GM12865 (cell line): ENCODE data around the gene NHEJ1.

ENCODE experiments used
- DNase-seq: peaks from one replicate; pipeline ENCODE4 v3.0.0; 2010; ENCODE audit warnings: low read depth
- H3K4me3 ChIP-seq: 2 replicates; pipeline ENCODE4 v1.5.1; 2011; ENCODE audit warnings: mild to moderate bottlenecking, low read depth, low read length, control low read depth
- TF ChIP-seq, protein P1 (sequence below): IDR thresholded peaks from 2 replicates; pipeline ENCODE4 v1.5.1; 2011; ENCODE audit warnings: low read length, control low read depth, low read depth, inconsistent platforms; ENCODE audit not compliant: insufficient read depth; ENCODE audit errors: missing control alignments

NHEJ1 gene

DNA sequence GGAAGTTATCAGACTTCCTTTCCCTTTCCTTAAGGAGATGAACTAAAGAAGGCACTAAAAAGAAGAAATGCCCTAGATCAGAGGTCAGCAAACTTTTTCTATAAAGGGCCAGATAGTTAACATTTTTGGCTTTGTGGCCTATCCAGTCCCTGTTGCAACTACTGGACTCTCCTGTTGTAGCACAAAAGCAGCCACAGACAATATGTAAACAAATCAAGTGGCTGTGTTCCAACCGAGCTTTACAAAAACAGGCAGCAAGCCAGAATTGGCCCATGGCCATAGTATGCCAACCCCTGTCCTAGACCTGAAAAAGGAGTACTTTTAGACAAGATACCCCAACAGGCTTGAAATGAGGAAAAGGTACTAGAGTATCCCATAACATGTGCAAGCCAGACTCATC, 10.9 kb downstream of the NHEJ1 start:
- TF ChIP-seq, protein P1, sequence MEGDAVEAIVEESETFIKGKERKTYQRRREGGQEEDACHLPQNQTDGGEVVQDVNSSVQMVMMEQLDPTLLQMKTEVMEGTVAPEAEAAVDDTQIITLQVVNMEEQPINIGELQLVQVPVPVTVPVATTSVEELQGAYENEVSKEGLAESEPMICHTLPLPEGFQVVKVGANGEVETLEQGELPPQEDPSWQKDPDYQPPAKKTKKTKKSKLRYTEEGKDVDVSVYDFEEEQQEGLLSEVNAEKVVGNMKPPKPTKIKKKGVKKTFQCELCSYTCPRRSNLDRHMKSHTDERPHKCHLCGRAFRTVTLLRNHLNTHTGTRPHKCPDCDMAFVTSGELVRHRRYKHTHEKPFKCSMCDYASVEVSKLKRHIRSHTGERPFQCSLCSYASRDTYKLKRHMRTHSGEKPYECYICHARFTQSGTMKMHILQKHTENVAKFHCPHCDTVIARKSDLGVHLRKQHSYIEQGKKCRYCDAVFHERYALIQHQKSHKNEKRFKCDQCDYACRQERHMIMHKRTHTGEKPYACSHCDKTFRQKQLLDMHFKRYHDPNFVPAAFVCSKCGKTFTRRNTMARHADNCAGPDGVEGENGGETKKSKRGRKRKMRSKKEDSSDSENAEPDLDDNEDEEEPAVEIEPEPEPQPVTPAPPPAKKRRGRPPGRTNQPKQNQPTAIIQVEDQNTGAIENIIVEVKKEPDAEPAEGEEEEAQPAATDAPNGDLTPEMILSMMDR: no peak
- no peak for DNase-seq

DNA sequence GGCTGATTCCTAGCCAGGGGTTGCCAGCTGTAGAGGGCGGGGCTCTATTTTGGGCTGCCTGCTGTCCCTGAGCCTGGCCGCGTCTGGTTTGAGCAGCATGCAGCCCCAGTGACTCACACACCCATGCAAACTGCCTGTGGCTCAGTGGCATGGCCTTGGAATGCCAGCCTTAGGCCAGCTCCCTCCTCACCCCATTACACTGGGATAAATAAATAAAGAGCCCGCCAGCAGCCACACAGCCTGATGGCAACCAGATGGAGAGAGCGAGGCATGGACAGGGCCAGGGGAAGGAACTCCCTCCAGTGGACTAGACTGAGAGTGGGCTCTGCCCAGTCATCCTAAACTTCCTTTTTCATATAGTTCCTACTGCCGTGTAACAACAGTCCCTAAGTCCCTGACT, 18.3 kb downstream of the NHEJ1 start:
- no peak for DNase-seq
- TF ChIP-seq, protein P1: no peak
- H3K4me3 ChIP-seq: no peak overlapping the region

More for the DNA sequence above, 10.9 kb downstream of the NHEJ1 start:
- no peak overlapping the region for H3K4me3 ChIP-seq

DNA sequence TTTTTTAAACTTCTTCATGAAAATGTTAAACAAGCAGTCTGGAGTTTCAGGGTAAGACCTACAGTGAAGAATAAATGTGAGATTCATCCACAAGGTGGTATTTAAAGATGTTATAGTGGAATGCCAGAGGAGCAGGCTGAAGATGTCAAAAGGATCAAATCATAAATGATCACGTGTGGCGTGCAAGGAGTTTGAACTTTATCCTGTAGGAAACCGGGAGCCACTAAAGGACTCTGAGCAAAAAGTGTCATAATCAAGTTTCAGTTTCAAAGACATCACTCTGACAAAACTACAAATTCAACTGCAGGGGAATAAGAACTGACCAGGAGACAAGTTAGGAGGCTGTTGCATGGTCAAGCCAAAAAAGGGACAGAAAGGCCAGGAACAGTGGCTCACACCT, 19.9 kb downstream of the NHEJ1 start:
- H3K4me3 ChIP-seq: no peak overlapping the region
- TF ChIP-seq, protein P1: no peak
- DNase-seq: no peak

DNA sequence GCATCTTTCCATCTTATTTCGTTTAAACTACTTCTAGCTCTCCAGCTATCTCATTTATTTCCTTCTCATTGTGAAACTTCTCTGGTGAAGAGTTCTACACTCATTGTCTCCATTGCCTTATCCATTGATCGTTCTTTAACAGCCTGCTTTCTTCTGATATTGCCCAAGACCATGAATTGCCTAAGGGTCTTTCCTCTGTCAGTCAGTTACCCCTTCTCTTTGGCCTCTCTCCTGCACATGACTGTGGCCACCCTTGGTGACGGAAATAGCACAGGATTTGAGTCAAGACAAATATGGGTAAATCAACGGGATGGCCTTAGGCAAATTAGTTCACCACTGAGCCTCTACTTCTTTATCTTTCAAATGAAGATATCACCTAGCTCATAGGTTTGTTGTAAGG, 26.6 kb downstream of the NHEJ1 start:
- DNase-seq: no peak
- H3K4me3 ChIP-seq: no peak overlapping the region
- TF ChIP-seq, protein P1: no peak

DNA sequence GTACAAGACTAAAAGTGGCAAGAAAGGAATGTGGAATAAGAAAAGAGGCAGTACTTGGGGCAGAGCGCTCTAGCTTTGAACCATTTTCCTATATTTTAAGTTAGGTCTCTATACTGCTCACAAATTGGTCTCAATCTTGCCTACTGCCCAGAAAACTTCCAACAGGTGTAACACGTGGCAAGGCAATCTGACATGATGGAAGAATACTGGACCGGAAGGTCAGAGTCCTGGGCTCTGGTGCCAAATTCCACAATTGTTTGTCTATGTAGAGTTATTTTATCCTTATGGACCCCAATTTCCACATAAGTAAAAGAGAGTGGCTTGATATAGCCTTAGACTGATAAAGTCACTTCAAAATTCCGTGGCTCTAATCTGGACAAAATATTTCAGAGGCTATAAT, 28.9 kb downstream of the NHEJ1 start:
- no peak overlapping the region for H3K4me3 ChIP-seq
- DNase-seq: no peak
- TF ChIP-seq, protein P1: no peak

DNA sequence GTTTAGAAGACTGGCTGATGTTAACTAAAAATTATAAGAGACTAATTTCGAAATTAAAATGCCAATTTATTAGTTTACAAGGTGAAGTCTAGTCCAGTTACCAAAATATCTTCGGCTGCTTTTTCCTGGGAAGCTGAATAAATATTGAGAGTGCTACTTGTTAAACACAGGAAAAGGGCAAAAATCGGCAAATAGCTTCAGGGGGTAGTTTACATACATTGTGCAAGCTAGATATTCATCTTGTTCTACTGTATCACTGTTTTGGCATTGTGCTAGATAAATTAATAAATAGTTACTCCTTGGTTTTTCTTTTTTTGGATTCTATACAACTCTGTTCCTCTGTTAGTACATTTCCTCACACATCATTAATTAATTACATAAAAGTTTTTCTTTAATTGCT, 29.3 kb downstream of the NHEJ1 start:
- no peak for DNase-seq
- no peak overlapping the region for H3K4me3 ChIP-seq
- TF ChIP-seq, protein P1: no peak

DNA sequence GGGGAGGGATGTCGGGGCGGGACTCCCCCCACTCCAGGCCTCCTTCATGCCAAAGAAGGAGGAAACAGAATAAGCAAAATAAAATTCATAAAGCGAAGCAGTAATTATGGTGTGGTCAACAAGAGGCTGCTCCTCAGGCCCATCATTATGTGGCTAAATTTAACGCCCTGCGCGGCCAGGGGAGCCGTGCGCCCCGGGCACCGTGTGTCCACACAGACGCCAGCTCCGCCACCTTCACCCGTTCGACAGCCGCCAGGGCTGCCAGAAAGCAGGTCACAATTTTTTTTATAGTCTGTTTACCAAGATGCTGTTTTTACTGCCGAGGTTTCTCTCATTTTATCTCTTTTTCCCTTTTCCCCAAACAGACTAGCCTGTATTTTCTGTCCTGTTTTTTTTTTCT, 31.0 kb downstream of the NHEJ1 start:
- TF ChIP-seq, protein P1: no peak
- no peak for DNase-seq

More for the DNA sequence above, 31.0 kb downstream of the NHEJ1 start:
- H3K4me3 ChIP-seq: no peak overlapping the region
